HL-60/S4 (cell line): Measurements from ENCODE around the gene HCRT.
"Not testable (repeated sequence)": the region's sequence is repeated elsewhere in the genome, so short reads cannot be mapped to it uniquely, and the experiment has no call there.

Experiments
- in situ Hi-C: fragments of 300-500 bp; cut with MboI; formaldehyde crosslinking; loops from 2 replicates; pipeline ENCODE4 v1.14.3; 2022; ENCODE audit warnings: low sequenced_read_pairs

The HCRT gene, protein sequence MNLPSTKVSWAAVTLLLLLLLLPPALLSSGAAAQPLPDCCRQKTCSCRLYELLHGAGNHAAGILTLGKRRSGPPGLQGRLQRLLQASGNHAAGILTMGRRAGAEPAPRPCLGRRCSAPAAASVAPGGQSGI

DNA sequence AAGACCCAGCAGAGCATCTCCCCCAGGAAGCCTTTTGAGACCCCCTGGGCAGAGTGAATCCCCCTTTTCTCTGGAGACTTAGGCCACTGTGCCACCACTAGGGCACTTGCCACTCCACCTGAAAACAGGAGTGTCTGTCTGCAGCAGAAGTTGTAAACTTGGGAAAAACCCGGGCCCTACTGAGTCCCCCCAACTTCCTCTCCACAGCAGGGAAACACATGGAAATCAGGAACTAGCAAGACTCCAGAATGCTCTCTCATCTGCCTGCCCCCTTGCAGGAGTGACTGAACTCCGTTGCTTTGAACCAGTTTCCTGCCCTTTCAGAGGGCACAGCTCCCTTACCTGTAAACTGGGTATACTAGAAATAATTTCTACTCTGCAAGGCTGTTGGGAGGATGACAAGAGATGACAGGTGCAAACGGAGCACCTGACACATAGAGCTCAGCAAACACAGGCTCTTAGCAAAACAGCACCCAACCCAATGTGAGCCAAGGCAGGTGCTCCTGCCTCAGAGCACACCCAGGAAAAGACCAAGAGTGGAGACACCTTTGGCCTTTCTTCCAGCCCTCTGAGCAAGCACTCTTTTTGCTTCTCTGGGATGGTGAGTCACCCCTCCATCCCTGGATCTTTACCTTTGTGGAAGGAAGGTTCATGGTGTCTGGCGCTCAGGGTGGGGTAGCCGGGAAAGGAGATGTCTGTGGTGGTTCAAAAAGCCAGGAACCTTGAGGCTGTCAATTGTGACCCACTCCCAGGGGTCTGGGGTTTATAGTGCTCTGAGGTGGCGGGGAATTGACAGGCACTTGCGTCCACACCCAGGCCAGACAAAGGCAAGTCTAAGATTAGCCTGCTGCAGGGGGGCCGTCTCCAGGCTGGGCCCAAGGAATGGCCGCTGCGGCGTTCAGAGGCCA is at the start of gene HCRT:
HCRT (minus strand) TSS at position 740 of the 908 bp plus-strand sequence; CDS start at position 653, 87 bp downstream.
- in situ Hi-C loops, result no loop called here

GRCh38 chr17:42233994-42234393 is 48.7 kb upstream of the HCRT start:
- in situ Hi-C loops, result no loop called here

DNA sequence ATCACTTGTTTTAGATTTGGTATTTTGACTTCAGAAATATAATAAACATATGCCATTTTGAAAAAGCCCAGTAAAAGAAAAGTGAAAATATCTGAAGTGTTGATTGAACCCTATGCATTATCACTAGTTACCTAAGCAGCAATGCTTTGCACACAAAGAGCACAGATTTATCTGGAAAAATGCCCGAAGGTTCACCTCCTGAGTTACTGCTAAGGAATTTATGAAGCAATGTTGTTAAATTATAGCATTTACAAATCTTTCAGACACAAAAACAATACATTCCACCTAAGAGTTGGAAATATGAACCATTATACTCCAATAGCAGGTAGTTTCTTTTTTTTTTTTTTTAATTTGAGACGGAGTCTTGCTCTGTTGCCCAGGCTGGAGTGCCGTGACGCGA is 47.9 kb upstream of the HCRT start:
- in situ Hi-C loops, result no loop called here

DNA sequence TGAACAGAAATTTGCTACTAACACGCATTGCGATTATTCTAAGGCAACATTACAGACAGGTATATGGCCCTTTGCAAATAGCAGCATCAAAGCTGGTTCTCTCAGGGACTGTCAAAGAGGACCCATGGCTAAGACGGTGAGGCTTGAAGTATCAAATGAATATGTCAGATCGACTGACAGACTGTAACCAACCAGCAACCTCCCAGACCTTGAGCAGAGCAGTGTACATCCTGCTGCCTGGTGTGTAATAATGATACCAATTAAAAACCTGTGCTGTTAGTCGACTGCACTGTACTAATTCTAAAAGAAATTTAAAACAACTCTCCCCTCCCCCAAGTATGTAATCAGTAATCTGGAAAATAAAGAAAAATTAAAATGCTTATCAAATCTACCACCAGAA is 45.0 kb upstream of the HCRT start:
- in situ Hi-C loops, result no loop called here

DNA sequence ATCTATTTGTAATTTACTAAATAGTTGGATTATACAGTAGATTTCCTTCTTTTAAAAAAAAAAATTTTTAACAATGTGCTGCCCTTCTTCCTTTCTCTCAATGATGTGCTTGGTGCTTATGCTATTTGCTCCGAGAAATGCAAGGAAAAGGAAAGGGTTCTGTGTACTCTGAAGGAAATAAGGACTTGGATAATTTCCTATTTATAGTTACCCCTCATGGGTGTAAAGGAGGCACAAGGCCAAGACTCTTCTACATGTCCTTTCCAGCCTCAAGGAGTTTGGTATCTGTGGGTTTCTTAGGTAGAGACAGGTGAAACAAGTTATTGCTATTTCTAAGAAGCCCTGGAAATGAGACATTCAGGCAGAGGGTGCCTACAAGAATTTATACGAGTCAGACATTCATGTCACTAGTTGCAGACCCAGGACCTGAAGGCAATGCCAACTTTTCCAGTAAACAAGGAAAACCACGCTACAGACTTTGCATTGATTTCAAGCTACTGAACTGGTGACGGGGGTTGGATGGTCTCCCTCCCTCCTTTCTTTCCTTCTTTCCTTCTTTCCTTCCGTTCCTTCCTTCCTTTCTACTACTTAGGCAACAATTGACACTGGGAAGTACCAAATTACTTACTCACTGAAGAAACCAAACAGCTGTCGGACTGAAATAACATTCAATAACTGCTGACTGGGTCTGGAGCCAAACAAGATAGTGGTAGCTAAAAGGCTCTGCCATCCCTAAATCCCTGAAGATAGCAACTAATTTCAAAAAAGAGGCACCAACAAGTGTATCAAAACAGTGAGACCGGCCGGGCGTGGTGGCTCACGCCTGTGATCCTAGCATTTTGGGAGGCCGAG is 42.8 kb upstream of the HCRT start:
- in situ Hi-C loops, result no loop called here

DNA sequence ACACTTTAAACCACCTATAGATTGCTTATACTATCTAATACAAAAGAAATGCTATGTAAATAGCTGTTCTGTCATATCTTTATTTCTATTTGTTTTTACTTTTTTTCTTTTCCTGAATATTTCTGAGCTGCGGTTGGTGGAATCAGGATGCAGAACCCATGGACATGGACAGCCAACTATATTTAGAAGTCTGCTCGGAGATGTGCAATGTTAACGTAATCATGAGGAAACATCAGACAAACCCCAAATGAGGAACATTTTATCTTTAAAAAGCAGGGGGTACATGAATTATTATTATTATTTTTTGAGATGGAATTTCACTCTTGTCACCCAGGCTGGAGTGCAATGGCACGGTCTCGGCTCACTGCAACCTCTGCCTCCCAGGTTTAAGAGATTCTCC is 40.4 kb upstream of the HCRT start:
- in situ Hi-C loops, result no loop called here

DNA sequence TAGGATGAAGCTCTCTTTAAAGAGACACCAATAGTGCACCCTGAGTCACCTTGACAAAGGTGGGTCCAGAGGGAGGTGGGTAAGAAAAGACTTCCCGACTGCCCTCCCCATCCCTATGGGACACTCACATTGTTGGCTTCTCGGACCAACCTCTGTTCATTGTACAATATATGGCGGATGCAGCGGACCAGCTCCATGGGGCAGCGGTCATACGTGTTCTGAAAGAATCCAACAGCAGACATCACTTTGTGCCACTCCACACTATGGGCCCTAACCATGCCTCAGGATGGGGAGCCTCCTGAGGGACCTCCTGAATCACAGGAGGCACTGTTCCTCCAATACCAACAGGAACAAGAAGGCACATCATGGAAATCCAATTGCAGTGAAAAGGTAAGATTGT is 39.4 kb upstream of the HCRT start:
- in situ Hi-C loops, result no loop called here

GRCh38 chr17:42221886-42222745 is 36.9 kb upstream of the HCRT start:
- in situ Hi-C loops, result no loop called here

DNA sequence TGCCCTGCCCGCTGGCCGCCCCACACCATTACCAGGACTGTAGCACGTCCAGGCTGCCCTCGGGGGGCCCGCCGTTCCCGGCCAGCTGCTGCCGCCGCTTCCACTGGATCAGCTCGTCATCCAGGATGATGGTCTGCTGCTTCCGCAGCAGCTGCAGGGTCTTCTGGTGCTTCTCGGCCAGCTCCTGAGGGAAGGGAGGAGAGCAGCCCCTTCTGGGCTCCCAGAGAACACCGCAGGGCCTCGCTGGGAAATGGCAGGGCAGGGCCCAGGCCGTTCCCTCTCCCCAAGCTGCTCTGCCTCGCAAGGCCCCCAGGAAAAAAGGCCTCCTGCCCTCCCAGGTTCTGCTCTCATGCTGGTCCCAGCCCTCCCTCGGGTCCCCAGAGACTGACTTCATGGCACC is 34.0 kb upstream of the HCRT start:
- in situ Hi-C loops, result not testable (repeated sequence)

DNA sequence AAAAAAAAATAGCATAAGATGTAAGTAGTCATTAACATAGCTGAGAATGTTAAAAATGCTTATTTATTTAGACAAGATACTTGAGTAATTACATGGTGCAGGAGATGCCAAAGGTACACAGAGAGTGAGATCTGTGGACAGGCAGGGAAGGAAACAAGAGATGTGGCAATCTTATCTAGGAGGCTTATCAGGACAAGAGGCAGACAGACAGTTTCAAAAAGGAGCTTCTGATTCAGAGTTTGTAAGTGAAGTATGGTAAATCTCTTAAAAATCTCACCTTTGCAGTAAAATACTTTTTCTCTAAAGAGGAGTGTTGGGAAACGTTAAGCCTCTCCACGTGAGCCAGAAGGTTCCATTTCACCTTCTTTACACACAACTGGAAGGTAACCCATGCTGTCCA is 28.9 kb upstream of the HCRT start:
- in situ Hi-C loops, result no loop called here

DNA sequence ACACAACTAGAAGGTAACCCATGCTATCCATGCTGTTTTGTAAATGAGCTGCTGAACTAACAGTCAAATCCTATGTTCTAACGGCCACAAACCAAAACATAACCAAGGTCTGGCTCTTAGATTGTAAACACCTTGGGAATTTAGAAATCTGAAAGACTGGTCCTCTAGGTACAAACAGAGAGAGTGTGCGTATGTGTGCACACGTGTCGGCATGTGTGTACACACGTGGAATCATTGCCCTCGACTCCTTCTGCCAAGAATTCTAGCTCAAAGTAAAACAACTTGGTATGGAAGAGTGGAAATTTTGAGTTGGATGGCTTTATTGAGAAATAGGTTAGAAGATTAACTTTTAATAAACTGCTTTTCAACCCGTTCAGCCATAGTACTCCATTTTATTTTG is 27.1 kb upstream of the HCRT start:
- in situ Hi-C loops, result no loop called here

GRCh38 chr17:42211921-42212341 is 26.7 kb upstream of the HCRT start:
- in situ Hi-C loops, result not testable (repeated sequence)

- in situ Hi-C loops, result no loop called here
Observed at GRCh38 chr17:42210046-42210445, 24.8 kb upstream of the HCRT start.

GRCh38 chr17:42206153-42206612 is 20.9 kb upstream of the HCRT start:
- in situ Hi-C loops, result not testable (repeated sequence)

- in situ Hi-C loops, result no loop called here
Observed at GRCh38 chr17:42203354-42203753, 18.1 kb upstream of the HCRT start.

DNA sequence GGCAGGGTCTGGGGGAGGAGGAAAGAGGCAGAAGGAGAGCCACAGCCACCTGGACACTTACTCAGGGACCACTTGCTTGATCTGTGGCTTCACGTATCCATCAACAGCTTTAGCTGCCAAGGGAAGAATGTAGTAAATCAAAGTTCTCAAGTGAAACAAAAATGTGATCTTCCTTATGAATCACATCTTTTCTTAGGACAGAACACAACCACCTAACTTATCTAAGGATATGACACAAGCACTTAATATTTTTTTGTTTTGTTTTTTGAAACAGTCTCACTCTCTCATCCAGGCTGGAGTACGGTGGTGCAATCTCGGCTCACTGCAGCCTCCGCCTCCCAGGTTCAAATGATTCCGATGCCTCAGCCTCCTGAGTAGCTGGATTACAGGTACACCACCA is 17.4 kb upstream of the HCRT start:
- in situ Hi-C loops, result no loop called here

- in situ Hi-C loops, result no loop called here
Observed at GRCh38 chr17:42202159-42202558, 16.9 kb upstream of the HCRT start.

DNA sequence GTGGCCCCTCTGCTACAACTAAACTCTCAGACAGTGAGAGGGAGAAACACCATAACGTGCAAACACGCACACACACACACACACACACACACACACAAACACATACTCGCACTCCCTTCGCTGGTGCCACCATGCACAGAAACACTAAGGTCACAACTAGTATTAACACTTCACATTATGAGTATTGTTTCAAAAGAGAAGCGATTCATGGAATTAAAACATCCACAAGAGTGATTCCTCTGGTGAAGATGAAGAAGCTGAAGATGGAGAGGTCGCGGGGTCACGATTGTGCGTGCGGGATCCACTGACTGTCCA is 16.2 kb upstream of the HCRT start:
- in situ Hi-C loops, result no loop called here

- in situ Hi-C loops, result no loop called here
Observed at GRCh38 chr17:42200706-42201457, 15.6 kb upstream of the HCRT start.

- in situ Hi-C loops, result no loop called here
Observed at GRCh38 chr17:42199416-42200011, 14.3 kb upstream of the HCRT start.
